Loucy (cell line): Measurements from ENCODE around the gene IRX5.

Source experiments
- H2AFZ ChIP-seq: fragments of 200-600 bp; sonication (generic); 2 replicates; pipeline ENCODE4 v1.6.0; 2016; ENCODE audit warnings: antibody characterized with exemption, mild to moderate bottlenecking, low read length, moderate library complexity
- H3F3A ChIP-seq: fragments of 200-600 bp; 2 replicates; pipeline ENCODE4 v1.6.0; 2016; ENCODE audit warnings: antibody characterized with exemption, low read depth, mild to moderate bottlenecking
- H3K27me3 ChIP-seq: fragments of 200-600 bp; sonication (generic); 2 replicates; pipeline ENCODE4 v1.6.1; 2014; ENCODE audit warnings: low read length, mild to moderate bottlenecking; ENCODE audit not compliant: insufficient read depth, poor library complexity, severe bottlenecking
- H3K36me3 ChIP-seq: fragments of 200-600 bp; sonication (generic); 2 replicates; pipeline ENCODE4 v1.6.1; 2016; ENCODE audit warnings: low read length; ENCODE audit not compliant: insufficient read depth
- H3K4me1 ChIP-seq: fragments of 200-600 bp; sonication (generic); 2 replicates; pipeline ENCODE4 v1.5.1; 2014; ENCODE audit warnings: low read length, mild to moderate bottlenecking; ENCODE audit not compliant: insufficient read depth, poor library complexity, severe bottlenecking
- H3K4me2 ChIP-seq: fragments of 200-600 bp; sonication (generic); 2 replicates; pipeline ENCODE4 v1.6.0; 2014; ENCODE audit warnings: antibody characterized with exemption, low read length, low read depth, mild to moderate bottlenecking; ENCODE audit not compliant: poor library complexity, severe bottlenecking
- H3K4me3 ChIP-seq: fragments of 200-600 bp; sonication (generic); 2 replicates; pipeline ENCODE4 v1.5.1; 2014; ENCODE audit warnings: low read length, mild to moderate bottlenecking, mixed read lengths; ENCODE audit not compliant: poor library complexity, severe bottlenecking
- H3K79me2 ChIP-seq: fragments of 200-600 bp; sonication (generic); 2 replicates; pipeline ENCODE4 v1.6.1; 2014; ENCODE audit warnings: low read length; ENCODE audit not compliant: insufficient read depth
- H3K9ac ChIP-seq: fragments of 200-600 bp; sonication (generic); 2 replicates; pipeline ENCODE4 v1.6.0; 2014; ENCODE audit warnings: mild to moderate bottlenecking, low read depth, low read length, moderate library complexity; ENCODE audit not compliant: poor library complexity, severe bottlenecking
- H3K9me2 ChIP-seq: fragments of 200-600 bp; sonication (generic); replicated peaks from 2 replicates; pipeline ENCODE4 v1.6.1; 2016; ENCODE audit warnings: low read depth, low read length, mixed read lengths
- H3K9me3 ChIP-seq: fragments of 200-600 bp; sonication (generic); 2 replicates; pipeline ENCODE4 v1.6.1; 2014; ENCODE audit warnings: mild to moderate bottlenecking, antibody characterized with exemption, low read length, low read depth; ENCODE audit not compliant: insufficient read depth
- H4K20me1 ChIP-seq: fragments of 200-600 bp; sonication (generic); 2 replicates; pipeline ENCODE4 v1.6.0; 2014; ENCODE audit warnings: antibody characterized with exemption, low read length, mild to moderate bottlenecking; ENCODE audit not compliant: insufficient read depth, poor library complexity, severe bottlenecking
- EZH2phosphoT487 ChIP-seq: fragments of 200-600 bp; IDR thresholded peaks from 2 replicates; pipeline ENCODE4 v1.6.1; 2018; ENCODE audit warnings: antibody characterized with exemption, mild to moderate bottlenecking, moderate library complexity, borderline replicate concordance
- TF ChIP-seq, protein P1 (sequence below): fragments of 200-600 bp; sonication (generic); conservative IDR thresholded peaks from 2 replicates; pipeline ENCODE4 v1.5.1; 2014; ENCODE audit warnings: mild to moderate bottlenecking, antibody characterized with exemption, low read length

Gene IRX5

DNA sequence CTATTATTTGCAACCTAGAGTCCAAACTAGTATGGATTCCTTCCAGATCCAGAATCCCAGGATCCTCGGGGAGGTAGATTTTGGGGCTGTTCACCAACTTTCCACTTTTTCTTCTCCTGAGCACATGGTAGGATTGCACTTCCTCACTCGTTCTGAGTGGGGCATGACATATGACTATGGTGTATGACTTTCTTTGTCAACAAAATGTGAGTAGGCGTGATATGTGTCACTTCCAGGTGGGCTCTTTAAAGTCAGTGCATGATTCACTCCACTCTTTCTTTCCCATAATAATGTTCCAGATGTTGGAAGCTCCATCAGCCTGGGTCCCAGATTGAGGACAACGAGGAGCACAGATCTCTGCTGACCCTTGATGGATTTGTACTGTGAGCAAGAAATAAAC lies 21.5 kb downstream of the IRX5 start:
- no peaks in the 10 kb centered on the region for H3K36me3 ChIP-seq
- no peak overlapping the region for H2AFZ ChIP-seq
- TF ChIP-seq, protein P1, sequence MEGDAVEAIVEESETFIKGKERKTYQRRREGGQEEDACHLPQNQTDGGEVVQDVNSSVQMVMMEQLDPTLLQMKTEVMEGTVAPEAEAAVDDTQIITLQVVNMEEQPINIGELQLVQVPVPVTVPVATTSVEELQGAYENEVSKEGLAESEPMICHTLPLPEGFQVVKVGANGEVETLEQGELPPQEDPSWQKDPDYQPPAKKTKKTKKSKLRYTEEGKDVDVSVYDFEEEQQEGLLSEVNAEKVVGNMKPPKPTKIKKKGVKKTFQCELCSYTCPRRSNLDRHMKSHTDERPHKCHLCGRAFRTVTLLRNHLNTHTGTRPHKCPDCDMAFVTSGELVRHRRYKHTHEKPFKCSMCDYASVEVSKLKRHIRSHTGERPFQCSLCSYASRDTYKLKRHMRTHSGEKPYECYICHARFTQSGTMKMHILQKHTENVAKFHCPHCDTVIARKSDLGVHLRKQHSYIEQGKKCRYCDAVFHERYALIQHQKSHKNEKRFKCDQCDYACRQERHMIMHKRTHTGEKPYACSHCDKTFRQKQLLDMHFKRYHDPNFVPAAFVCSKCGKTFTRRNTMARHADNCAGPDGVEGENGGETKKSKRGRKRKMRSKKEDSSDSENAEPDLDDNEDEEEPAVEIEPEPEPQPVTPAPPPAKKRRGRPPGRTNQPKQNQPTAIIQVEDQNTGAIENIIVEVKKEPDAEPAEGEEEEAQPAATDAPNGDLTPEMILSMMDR: no peak
- no peak for TF ChIP-seq EZH2phosphoT487

DNA sequence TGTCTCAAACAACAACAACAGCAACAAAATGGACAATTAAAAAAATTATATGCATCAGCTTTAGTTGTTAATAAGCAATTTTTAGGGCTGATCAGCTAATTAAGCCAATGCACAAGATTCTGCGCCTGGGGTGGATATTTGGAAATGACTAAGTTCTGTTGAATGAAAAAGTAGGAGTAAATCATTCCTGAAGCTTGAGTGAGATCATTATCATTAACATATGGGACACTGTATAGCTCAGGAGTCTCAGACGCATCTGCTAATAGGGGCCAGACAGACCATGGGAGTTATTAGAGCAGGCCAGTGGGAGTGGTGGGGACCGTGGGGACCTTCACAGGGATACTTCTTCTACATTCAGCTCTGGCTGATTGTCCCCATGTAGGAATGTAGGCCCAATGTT lies 22.8 kb downstream of the IRX5 start:
- H3K9me3 ChIP-seq: no peaks in the 10 kb centered on the region
- no peak overlapping the region for H3K4me3 ChIP-seq
- no peaks in the 10 kb centered on the region for H3K9me2 ChIP-seq
- H2AFZ ChIP-seq: no peak overlapping the region
- TF ChIP-seq EZH2phosphoT487: no peak
- TF ChIP-seq, protein P1: no peak
- H3K9ac ChIP-seq: no peak overlapping the region
- no peaks in the 10 kb centered on the region for H3K27me3 ChIP-seq
- no peaks in the 10 kb centered on the region for H3K4me1 ChIP-seq
- H3F3A ChIP-seq: no peaks in the 10 kb centered on the region
- no peaks in the 10 kb centered on the region for H3K36me3 ChIP-seq
- H4K20me1 ChIP-seq: no peaks in the 10 kb centered on the region
- H3K4me2 ChIP-seq: no peak overlapping the region
- H3K79me2 ChIP-seq: no peaks in the 10 kb centered on the region

More for the DNA sequence above, 21.5 kb downstream of the IRX5 start:
- no peaks in the 10 kb centered on the region for H3F3A ChIP-seq
- no peaks in the 10 kb centered on the region for H3K27me3 ChIP-seq
- H3K4me3 ChIP-seq: no peak overlapping the region
- H3K4me1 ChIP-seq: no peaks in the 10 kb centered on the region
- H3K79me2 ChIP-seq: no peaks in the 10 kb centered on the region
- H3K4me2 ChIP-seq: no peak overlapping the region
- H3K9me3 ChIP-seq: no peaks in the 10 kb centered on the region
- no peaks in the 10 kb centered on the region for H4K20me1 ChIP-seq
- no peaks in the 10 kb centered on the region for H3K9me2 ChIP-seq
- no peak overlapping the region for H3K9ac ChIP-seq

GRCh38 chr16:54954220-54954619 lies 23.6 kb downstream of the IRX5 start:
- H3F3A ChIP-seq: no peaks in the 10 kb centered on the region
- no peaks in the 10 kb centered on the region for H3K36me3 ChIP-seq
- no peaks in the 10 kb centered on the region for H3K79me2 ChIP-seq
- H2AFZ ChIP-seq: no peak overlapping the region
- H3K27me3 ChIP-seq: no peaks in the 10 kb centered on the region
- no peak overlapping the region for H3K9ac ChIP-seq
- H3K4me2 ChIP-seq: no peak overlapping the region
- H3K9me2 ChIP-seq: no peaks in the 10 kb centered on the region
- H3K4me1 ChIP-seq: no peaks in the 10 kb centered on the region
- H3K4me3 ChIP-seq: no peak overlapping the region
- no peaks in the 10 kb centered on the region for H3K9me3 ChIP-seq
- no peaks in the 10 kb centered on the region for H4K20me1 ChIP-seq
- no peak for TF ChIP-seq EZH2phosphoT487
- TF ChIP-seq, protein P1: no peak
